Transverse colon (tissue), 4 donors: ENCODE results near the gene GALNT8.

ENCODE experiments used
- CTCF ChIP-seq, 5 experiments: fragments of 200-600 bp in 3 of 5; fragments of 450-650 bp in 2 of 5; sonication (generic) in 3 of 5; IDR thresholded peaks; 1 replicate in 2 of 5; 2 replicates in 3 of 5; pipeline ENCODE4 v1.5.1; 2016 to 2017; ENCODE audit warnings: antibody characterized with exemption in 5 of 5, inconsistent platforms in 3 of 5, mild to moderate bottlenecking in 2 of 5, moderate library complexity in 1 of 5
- EP300 ChIP-seq: sonication (generic); formaldehyde crosslinking; IDR thresholded peaks from one replicate; pipeline ENCODE4 v1.6.1; 2017; ENCODE audit warnings: antibody characterized with exemption, low read depth
- POLR2A ChIP-seq: fragments of 450-650 bp; IDR thresholded peaks from one replicate; pipeline ENCODE4 v1.6.1; 2016; ENCODE audit warnings: antibody characterized with exemption, mild to moderate bottlenecking, moderate library complexity
- POLR2AphosphoS5 ChIP-seq, 3 donors: sonication (generic); formaldehyde crosslinking; IDR thresholded peaks; one replicate each; pipeline ENCODE4 v1.6.1; 2016; ENCODE audit warnings: antibody characterized with exemption in 3 of 3

GRCh38 chr12:4771172-4771959 lies 51.2 kb downstream of the GALNT8 start:
- TF ChIP-seq CTCF (IDR thresholded peaks at IDR 0.05) (no peak), POLR2AphosphoS5 (IDR thresholded peaks at IDR 0.05) (no peak), POLR2A (no peak), EP300 (no peak)
